H1 (cell line): ENCODE data around the gene DLK2. TPM values are rescaled to one million over a fixed set of nuclear protein-coding genes. Genes with fewer than 3 reads are reported as not detected.

Experiments
- CREB1 ChIP-seq: IDR thresholded peaks from 2 replicates; pipeline ENCODE4 v1.6.1; 2012; ENCODE audit warnings: inconsistent platforms
- E2F6 ChIP-seq: IDR thresholded peaks from 2 replicates; pipeline ENCODE4 v1.6.1; 2012; ENCODE audit warnings: inconsistent platforms
- JUND ChIP-seq: IDR thresholded peaks from 2 replicates; pipeline ENCODE4 v1.6.1; 2011; ENCODE audit warnings: mild to moderate bottlenecking, improper control_type of control experiment, low read length
- KDM4A ChIP-seq: IDR thresholded peaks from one replicate; pipeline ENCODE4 v1.7.1; 2012; ENCODE audit warnings: low read depth, mild to moderate bottlenecking, moderate library complexity, low read length, inconsistent platforms; ENCODE audit not compliant: severe bottlenecking
- RBBP5 ChIP-seq: IDR thresholded peaks from 2 replicates; pipeline ENCODE4 v1.7.1; 2012; ENCODE audit warnings: low read depth, mild to moderate bottlenecking, inconsistent platforms, low read length, moderate library complexity, borderline replicate concordance
- SIN3A ChIP-seq, 2 experiments: IDR thresholded peaks in 1 of 2; conservative IDR thresholded peaks in 1 of 2; 2 replicates each; pipeline ENCODE4 v1.6.1; 2011 to 2012; ENCODE audit warnings: low read length in 2 of 2, improper control_type of control experiment in 1 of 2, low read depth in 1 of 2, mild to moderate bottlenecking in 1 of 2
- USF2 ChIP-seq: IDR thresholded peaks from 2 replicates; pipeline ENCODE4 v1.6.1; 2011; ENCODE audit warnings: low read length, improper control_type of control experiment
- polyA plus RNA-seq, 7 experiments: library from polyadenylated mRNA; depleted of rRNA in 3 of 7; stranded (reverse) in 5 of 7; unstranded in 2 of 7; fragments of >200 nt in 5 of 7; fragments of 200-250 nt in 2 of 7; gene quantifications; 1 replicate in 5 of 7; 2 replicates in 1 of 7; 4 replicates in 1 of 7; pipeline versions ENCODE4 v1.2.1 to v1.2.3, GENCODE V29; 2011 to 2013; ENCODE audit warnings: missing spikeins in 2 of 7, mixed read lengths in 2 of 7
- total RNA-seq: library from RNA; stranded (reverse); fragmentation: NEBNext Ultra II Directional; extraction: Animal tissue kit (Norgen Biotek cat#: 25700); gene quantifications from 2 replicates; pipeline ENCODE4 v1.2.1, GENCODE V29; 2021

The DLK2 gene
- total and polyA plus RNA-seq, 2 of the 8 experiments (the other 6 are each of a cell fraction or from before 2014, with no cell fraction given) = 0.37 to 0.80 TPM

- TF ChIP-seq E2F6 (peak; percentile 51; the same call in 1 of the 2 replicates), CREB1 (0 out of 2 replicates have a peak, but pooled peaks have one; percentile 16), KDM4A (no peak), USF2 (no peak), SIN3A (conservative IDR thresholded peaks at IDR 0.05 in 1 of 2, IDR thresholded peaks at IDR 0.05 in 1 of 2; ENCODE audit: low read depth in 1 of 2, low read length in 2 of 2) (peak in 1 of 2 experiments; percentile 72; a peak in 2 of 4 replicates), JUND (no peak), RBBP5 (no peak)
Observed at GRCh38 chr6:43496370-43497128, 41.2 kb upstream of the DLK2 start (continued).
